ENCODE results near the gene RAP1A.

DNA sequence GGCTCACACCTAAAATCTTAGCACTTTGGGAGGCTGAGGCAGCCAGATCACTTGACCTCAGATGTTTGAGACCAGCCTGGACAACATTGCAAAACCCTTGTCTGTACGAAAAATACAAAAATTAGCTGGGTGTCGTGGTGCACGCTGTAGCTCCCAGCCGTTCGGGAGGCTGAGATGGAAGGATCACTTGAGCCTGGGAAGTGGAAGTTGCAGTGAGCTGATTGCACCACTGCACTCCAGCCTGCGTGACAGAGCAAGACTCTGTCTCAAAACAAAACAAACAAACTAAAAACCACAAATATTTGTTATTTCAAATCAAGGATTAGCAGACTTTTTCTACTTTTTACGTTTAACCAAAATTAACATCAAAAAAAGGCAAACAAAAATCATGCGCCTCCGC, 88.3 kb downstream of the RAP1A start:
- TF ChIP-seq, protein P1, sequence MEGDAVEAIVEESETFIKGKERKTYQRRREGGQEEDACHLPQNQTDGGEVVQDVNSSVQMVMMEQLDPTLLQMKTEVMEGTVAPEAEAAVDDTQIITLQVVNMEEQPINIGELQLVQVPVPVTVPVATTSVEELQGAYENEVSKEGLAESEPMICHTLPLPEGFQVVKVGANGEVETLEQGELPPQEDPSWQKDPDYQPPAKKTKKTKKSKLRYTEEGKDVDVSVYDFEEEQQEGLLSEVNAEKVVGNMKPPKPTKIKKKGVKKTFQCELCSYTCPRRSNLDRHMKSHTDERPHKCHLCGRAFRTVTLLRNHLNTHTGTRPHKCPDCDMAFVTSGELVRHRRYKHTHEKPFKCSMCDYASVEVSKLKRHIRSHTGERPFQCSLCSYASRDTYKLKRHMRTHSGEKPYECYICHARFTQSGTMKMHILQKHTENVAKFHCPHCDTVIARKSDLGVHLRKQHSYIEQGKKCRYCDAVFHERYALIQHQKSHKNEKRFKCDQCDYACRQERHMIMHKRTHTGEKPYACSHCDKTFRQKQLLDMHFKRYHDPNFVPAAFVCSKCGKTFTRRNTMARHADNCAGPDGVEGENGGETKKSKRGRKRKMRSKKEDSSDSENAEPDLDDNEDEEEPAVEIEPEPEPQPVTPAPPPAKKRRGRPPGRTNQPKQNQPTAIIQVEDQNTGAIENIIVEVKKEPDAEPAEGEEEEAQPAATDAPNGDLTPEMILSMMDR (IDR thresholded peaks at IDR 0.05): no peak
- TF ChIP-seq, protein P2, sequence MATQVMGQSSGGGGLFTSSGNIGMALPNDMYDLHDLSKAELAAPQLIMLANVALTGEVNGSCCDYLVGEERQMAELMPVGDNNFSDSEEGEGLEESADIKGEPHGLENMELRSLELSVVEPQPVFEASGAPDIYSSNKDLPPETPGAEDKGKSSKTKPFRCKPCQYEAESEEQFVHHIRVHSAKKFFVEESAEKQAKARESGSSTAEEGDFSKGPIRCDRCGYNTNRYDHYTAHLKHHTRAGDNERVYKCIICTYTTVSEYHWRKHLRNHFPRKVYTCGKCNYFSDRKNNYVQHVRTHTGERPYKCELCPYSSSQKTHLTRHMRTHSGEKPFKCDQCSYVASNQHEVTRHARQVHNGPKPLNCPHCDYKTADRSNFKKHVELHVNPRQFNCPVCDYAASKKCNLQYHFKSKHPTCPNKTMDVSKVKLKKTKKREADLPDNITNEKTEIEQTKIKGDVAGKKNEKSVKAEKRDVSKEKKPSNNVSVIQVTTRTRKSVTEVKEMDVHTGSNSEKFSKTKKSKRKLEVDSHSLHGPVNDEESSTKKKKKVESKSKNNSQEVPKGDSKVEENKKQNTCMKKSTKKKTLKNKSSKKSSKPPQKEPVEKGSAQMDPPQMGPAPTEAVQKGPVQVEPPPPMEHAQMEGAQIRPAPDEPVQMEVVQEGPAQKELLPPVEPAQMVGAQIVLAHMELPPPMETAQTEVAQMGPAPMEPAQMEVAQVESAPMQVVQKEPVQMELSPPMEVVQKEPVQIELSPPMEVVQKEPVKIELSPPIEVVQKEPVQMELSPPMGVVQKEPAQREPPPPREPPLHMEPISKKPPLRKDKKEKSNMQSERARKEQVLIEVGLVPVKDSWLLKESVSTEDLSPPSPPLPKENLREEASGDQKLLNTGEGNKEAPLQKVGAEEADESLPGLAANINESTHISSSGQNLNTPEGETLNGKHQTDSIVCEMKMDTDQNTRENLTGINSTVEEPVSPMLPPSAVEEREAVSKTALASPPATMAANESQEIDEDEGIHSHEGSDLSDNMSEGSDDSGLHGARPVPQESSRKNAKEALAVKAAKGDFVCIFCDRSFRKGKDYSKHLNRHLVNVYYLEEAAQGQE (IDR thresholded peaks at IDR 0.05; ENCODE audit: insufficient read depth in 1 of 2, low read depth in 2 of 2, low read length in 1 of 2): no peak
